DMS53 treated with DMSO at 0.1 percent for 48 hours (cell line): ENCODE results near the gene TAX1BP1.

Source experiments
- DNase-seq: peaks from one replicate; lab custom pipeline; 2025; ENCODE audit not compliant: unreplicated experiment; lab: John Stamatoyannopoulos, UW

TAX1BP1 gene

DNA sequence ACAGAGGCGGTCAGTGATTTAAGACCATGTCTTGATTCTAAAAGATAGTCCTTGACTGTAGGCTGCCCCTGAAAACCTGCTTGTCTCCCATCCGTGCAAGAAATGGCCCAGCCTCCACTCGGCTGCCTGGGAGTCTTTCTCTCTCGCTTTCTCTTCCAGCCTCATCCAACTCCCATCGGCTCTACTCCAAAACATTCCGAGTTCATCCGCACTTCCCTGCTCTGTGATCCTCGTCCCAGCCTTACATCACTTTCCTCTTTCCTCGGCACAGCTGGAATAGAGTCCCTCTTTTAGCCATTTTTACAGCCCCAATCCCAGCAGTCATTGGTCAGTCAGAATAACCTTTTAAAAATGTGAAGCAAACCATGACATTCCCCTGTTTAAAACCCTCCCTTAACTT is 135.1 kb downstream of the TAX1BP1 start:
- no peak for DNase-seq

DNA sequence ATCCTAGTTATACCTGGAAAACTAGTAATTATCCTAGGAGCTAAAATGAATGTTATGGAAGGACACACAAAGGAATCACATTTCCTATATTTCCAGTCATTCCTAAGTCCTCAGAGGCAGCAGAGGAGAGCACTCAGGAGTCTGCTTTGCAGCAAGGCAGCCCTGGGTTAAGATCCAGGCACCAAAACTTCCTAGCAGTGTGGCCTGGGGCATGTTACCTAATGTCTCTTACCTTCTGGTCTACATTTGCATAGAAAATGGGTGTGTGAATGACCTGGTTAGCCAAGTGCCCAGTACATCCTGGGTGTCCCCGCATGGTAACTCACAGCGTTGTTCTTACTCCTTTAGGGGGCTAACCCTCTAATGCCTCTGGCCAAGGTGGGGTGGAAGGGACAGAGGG is 135.9 kb downstream of the TAX1BP1 start:
- DNase-seq, result no peak

DNA sequence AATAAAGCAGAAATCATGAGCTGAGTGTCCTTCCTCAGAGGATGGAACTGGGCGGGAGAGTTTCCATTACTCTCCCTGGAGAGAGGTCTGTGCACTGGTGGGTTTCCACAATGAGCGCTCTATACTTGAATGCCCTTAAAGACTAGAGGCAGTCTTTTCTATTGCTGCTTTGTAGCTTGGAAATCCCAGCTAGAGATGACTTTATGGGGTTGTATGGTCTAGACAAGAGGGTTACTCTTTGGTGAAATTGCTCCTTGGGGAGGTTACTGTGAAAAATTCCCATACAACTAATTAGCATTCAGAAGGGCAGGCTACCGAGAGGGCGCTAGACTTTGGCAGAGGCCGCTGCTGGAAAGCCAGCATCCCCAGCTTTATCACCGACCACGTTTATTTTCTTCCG is 136.8 kb downstream of the TAX1BP1 start:
- DNase-seq, result no peak
